ENCODE results near the gene ACTRT2.

- TF ChIP-seq POLR2A (IDR thresholded peaks at IDR 0.05; ENCODE audit: low read depth): no peak
- TF ChIP-seq, protein P1, sequence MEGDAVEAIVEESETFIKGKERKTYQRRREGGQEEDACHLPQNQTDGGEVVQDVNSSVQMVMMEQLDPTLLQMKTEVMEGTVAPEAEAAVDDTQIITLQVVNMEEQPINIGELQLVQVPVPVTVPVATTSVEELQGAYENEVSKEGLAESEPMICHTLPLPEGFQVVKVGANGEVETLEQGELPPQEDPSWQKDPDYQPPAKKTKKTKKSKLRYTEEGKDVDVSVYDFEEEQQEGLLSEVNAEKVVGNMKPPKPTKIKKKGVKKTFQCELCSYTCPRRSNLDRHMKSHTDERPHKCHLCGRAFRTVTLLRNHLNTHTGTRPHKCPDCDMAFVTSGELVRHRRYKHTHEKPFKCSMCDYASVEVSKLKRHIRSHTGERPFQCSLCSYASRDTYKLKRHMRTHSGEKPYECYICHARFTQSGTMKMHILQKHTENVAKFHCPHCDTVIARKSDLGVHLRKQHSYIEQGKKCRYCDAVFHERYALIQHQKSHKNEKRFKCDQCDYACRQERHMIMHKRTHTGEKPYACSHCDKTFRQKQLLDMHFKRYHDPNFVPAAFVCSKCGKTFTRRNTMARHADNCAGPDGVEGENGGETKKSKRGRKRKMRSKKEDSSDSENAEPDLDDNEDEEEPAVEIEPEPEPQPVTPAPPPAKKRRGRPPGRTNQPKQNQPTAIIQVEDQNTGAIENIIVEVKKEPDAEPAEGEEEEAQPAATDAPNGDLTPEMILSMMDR (IDR thresholded peaks at IDR 0.05): no peak
Observed at GRCh38 chr1:2978691-2979190, 42.5 kb upstream of the ACTRT2 start.

Measured in esophagus muscularis mucosa (tissue), 3 donors.